ENCODE results near the gene IMMP2L.

DNA sequence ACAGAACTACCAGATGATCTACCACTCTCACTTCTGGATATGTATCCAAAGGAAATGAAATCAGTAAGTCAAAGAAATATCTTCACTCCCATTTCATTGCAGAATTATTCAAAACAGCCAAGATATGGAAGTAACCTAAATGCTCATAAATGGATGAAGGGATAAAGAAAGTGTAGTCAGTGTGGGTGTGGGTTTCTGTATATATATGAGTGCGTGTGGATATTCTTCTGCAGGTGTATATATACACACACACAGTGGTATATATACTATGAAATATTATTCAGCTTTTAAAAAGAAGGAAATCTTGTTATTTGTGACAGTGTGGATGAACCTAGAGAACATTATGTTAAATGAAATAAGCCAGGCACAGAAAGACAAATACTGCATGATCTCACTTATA lies 48.7 kb downstream of the IMMP2L start:
- no peak for TF ChIP-seq CTCF (IDR thresholded peaks at IDR 0.05)
- no peak for TF ChIP-seq POLR2A (IDR thresholded peaks at IDR 0.05)

Measured in uterus (tissue), 2 donors.